Neutrophil (primary cell): Measurements from ENCODE around the gene FNBP1.

ENCODE experiments used
- H3K27ac ChIP-seq: fragments of 200-600 bp; sonication (generic); 2 replicates; pipeline ENCODE4 v1.5.1; 2016; ENCODE audit warnings: mild to moderate bottlenecking, moderate library complexity
- H3K27me3 ChIP-seq: fragments of 200-600 bp; sonication (generic); 2 replicates; pipeline ENCODE4 v1.6.0; 2016; ENCODE audit warnings: mild to moderate bottlenecking
- H3K36me3 ChIP-seq: fragments of 200-600 bp; sonication (generic); 2 replicates; pipeline ENCODE4 v1.5.1; 2017
- H3K4me1 ChIP-seq, 2 experiments: fragments of 200-600 bp in 1 of 2; sonication (generic) in 1 of 2; 1 replicate in 1 of 2; 2 replicates in 1 of 2; pipeline versions ENCODE4 v1.5.1 to v1.6.1; 2013 to 2016; ENCODE audit warnings: low read depth in 1 of 2, low read length in 1 of 2, mild to moderate bottlenecking in 1 of 2, moderate library complexity in 1 of 2; ENCODE audit not compliant: control insufficient read depth in 1 of 2, insufficient read depth in 1 of 2
- H3K4me3 ChIP-seq, 2 experiments: fragments of 200-600 bp in 1 of 2; sonication (generic) in 1 of 2; 1 replicate in 1 of 2; 2 replicates in 1 of 2; pipeline ENCODE4 v1.5.1; 2013 to 2016; ENCODE audit warnings: low read depth in 1 of 2, low read length in 1 of 2, mild to moderate bottlenecking in 1 of 2, moderate library complexity in 1 of 2
- H3K9me3 ChIP-seq: fragments of 200-600 bp; sonication (generic); 2 replicates; pipeline ENCODE4 v1.5.1; 2016
- TF ChIP-seq, protein P1 (sequence below): fragments of 200-600 bp; sonication (generic); IDR thresholded peaks from 2 replicates; pipeline ENCODE4 v1.5.1; 2016; ENCODE audit warnings: antibody characterized with exemption

Gene FNBP1

DNA sequence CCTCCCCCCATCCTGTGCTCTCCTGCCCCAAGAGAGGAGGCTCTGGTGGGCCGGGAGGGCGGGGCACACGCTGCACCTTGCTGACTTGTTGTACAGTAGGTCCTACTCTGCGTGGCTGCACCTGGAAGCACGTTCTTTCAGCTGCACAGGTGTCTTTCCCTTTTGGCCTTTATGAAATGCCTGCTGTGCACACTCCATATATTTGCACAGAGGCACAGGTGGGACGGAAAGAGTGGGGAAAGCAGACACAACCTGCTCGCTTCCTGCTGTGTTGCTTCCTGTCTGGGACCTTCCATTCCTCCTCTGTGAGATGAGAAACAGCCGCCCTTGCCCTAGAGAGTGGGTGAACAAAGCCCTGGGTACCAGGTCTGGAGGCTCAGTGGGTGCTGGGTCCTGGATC is 203.0 kb downstream of the FNBP1 start:
- H3K4me1 ChIP-seq, result peaks cover 33 to 44% of the 10 kb centered on the region in 2 experiments

DNA sequence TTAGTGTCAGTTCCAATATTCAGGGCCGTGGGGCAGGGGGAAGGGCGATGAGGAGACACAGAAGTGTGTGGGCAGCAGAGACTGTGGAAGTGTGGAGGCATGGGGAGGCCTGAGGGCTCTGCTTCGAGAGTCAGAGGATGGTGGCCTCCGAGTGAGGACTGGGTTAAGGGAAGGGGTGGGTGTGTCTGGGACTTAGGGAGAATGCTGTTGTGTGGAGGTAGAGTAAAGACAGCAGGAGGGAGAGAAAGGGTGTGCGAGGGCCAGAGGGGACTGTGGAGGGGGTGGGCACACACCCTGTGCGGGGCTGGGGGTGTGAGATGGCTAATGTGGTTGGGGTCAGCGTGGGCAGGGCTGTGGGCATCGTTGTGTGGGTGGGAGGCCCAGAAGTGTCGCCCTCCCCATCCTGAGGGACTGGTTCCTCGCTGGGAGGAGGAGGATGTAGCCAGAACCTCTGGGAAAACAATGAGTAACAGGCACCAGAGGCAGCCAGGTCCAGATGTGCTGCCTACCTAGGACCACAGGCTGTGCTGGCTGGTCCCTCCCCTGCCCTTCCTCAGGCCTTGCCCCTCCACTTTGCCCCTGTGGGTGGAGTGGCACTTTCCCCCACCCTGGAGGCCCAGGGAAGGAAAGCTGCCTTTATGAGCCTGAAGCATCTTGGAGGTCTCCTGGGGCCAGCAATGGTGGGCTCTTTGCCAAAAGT is 203.5 kb downstream of the FNBP1 start:
- H3K4me1 ChIP-seq, result peaks cover 38 to 48% of the 10 kb centered on the region in 2 experiments
- H3K27me3 ChIP-seq, result no peaks in the 10 kb centered on the region
- no peak overlapping the region for H3K4me3 ChIP-seq
- no peaks in the 10 kb centered on the region for H3K9me3 ChIP-seq
- TF ChIP-seq, protein P1, sequence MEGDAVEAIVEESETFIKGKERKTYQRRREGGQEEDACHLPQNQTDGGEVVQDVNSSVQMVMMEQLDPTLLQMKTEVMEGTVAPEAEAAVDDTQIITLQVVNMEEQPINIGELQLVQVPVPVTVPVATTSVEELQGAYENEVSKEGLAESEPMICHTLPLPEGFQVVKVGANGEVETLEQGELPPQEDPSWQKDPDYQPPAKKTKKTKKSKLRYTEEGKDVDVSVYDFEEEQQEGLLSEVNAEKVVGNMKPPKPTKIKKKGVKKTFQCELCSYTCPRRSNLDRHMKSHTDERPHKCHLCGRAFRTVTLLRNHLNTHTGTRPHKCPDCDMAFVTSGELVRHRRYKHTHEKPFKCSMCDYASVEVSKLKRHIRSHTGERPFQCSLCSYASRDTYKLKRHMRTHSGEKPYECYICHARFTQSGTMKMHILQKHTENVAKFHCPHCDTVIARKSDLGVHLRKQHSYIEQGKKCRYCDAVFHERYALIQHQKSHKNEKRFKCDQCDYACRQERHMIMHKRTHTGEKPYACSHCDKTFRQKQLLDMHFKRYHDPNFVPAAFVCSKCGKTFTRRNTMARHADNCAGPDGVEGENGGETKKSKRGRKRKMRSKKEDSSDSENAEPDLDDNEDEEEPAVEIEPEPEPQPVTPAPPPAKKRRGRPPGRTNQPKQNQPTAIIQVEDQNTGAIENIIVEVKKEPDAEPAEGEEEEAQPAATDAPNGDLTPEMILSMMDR, result no peak
- peaks cover 7% of the 10 kb centered on the region for H3K36me3 ChIP-seq
- H3K27ac ChIP-seq, result peak overlapping the region; percentile 13

More for the DNA sequence above, 203.0 kb downstream of the FNBP1 start:
- TF ChIP-seq, protein P1, result no peak
- Histone ChIP-seq H3K9me3 (no peaks in the 10 kb centered on the region), H3K36me3 (peaks cover 7% of the 10 kb centered on the region), H3K27me3 (no peaks in the 10 kb centered on the region), H3K4me3 (no peak overlapping the region), H3K27ac (peak overlapping the region; percentile 13)

DNA sequence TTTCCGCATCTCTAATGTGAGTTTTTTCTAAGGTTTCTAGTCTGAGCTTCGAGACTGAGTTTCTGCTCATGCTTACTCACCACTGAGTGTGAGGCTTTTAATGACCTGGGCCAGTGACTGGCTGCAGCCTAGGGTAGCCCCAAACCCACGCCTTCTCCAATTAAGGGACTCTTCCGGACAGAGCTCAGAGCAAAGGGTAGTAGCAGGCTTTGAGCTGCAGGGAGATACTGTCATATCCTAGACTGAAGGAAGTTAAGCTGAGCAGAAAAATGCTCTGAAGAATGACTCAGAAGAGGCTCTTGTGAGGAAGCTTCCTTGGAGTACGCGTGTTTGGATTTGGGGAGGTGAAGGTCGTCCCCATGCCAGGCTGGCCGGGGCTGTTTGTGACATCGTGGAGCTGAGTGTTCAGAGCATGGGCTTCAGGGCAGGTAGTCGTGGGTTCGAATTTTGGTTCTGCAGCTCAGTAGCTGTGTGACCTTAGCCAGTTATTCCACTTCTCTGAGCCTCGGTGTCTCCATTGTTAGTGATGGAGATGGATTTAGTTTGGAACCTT is 204.2 kb downstream of the FNBP1 start:
- TF ChIP-seq, protein P1, result no peak
- H3K9me3 ChIP-seq, result no peaks in the 10 kb centered on the region
- no peak overlapping the region for H3K27ac ChIP-seq
- no peak overlapping the region for H3K4me3 ChIP-seq
- H3K36me3 ChIP-seq, result peaks cover 7% of the 10 kb centered on the region
- peaks cover 45 to 55% of the 10 kb centered on the region in 2 experiments for H3K4me1 ChIP-seq
- H3K27me3 ChIP-seq, result no peaks in the 10 kb centered on the region
